ENCODE results near the gene ZNF655.
"Not testable (repeated sequence)": the region's sequence is repeated elsewhere in the genome, so short reads cannot be mapped to it uniquely, and the experiment has no call there.

Gene ZNF655

DNA sequence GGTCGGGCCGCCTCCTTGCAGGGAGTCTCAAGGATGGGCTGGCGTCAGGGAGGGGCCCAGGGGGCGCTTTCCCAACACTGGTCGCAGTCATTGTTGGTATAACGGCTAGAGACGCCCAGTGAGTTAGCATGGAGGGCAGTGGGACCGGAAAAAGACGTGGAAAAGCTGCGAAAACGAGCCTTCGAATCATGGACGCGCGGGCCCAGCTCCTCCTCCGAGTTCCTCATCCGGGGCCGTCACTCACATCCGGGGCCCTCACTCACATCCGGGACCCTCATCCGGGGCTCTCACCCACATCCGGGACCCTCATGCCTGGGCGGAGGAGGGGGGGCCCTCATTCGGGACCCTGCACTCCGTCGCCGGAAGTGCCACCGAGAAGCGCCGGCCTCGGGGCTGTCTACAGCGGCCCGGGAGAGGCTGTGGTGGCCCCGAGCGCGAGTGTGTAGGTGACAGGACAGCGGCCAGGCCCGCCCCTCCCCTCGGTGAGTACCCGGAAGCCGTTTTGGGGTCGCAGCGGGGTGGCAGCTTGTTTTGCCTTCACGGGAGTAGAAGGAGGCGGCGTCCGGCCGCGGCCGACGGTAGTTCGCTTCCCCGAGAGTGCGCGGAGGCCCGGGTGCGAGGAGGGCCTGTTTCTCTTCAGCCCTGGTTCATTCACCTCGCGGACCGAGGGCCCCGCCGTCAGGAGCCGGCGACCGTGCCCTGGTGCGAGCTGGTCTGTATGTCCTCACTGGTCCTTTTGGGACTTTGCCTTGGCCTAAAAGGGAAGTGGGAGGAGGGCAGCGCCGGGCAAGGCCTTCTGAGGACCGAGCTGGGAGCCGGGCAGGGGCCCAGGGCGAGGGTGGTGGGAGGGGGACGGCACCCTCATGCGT lies at the start of gene ZNF655:
ZNF655 (plus strand) TSS at position 337 of the 869 bp plus-strand sequence. CDS start 1,918 bp downstream, outside the sequence.
- peak; percentile 82 to 85 for DNase-seq (ENCODE audit: low read depth in 2 of 2)

GRCh38 chr7:99514050-99514449 lies 44.4 kb upstream of the ZNF655 start:
- DNase-seq (ENCODE audit: low read depth in 2 of 2), result no peak

DNA sequence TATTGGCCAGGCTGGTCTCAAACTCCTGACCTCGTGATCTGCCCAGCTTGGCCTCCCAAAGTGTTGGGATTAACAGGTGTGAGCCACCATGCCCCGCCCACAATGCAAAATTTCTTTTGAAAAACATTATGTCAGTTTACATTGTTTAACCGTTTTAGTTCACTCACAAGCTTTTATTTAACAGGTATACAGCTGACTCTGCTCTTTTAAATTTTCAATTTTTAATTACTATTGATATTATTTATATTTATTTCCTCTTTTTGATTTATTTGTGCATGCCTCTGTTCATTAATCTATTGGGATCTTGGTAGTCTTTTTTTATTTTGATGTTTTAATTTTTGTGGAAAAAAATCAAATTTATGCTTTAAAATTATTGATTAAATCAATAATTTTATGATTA lies 37.0 kb upstream of the ZNF655 start:
- DNase-seq (ENCODE audit: low read depth in 2 of 2), result no peak

- DNase-seq (ENCODE audit: low read depth in 2 of 2), result peak in 1 of 2 donors; percentile 5
These were observed 32.6 kb upstream of the ZNF655 start for GRCh38 chr7:99525713-99526440.

- DNase-seq (ENCODE audit: low read depth in 2 of 2), result no peak
These were observed 27.1 kb upstream of the ZNF655 start for GRCh38 chr7:99531354-99531765.

GRCh38 chr7:99535667-99536066 lies 22.8 kb upstream of the ZNF655 start:
- DNase-seq (ENCODE audit: low read depth in 2 of 2), result no peak

DNA sequence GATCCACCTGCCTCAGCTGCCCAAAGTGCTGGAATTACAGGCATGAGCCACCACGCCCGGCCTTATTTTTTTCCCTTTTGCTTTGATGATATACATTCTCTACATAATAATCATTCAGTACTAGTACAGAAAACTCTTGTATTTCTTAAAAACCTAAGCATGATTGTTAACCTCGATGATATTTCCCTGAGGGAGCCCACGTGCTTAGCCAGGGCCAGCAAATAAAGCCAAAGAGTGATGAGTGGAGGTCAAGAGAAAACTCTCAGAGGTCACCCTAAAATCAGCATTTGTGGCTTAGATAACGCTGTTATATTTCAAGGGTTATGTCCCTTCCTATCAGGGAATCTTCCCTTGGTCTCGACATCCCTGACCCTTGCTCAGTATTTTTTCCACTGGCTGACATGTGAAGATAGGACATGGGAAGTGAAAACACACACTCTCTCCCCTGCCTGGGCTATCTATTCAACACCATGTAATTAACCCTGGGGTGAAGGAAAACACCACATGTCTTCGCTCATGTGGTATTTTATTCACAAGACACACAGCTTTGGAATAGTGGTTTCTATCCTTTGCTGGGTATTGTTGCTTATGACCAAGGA lies 19.1 kb upstream of the ZNF655 start:
- no peak for DNase-seq (ENCODE audit: low read depth in 2 of 2)

DNA sequence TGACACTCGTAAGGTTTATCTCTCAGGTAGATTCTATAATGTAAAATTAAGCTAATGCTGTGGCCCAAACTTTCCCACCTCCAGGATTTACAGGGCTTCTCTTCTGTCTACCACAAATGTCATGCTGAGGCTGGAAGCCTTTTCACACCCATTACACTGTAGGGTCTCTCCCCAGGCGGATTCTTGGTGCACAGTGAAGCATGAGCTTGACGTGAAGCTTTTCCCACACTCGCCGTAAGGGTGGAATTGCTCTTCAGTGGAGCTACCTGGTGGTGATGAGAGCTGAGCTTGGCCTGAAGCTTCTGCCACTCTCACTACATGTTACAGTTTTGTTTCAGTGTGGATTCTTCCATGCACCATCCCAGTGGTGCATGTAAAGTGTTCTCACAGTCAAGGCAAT lies 17.9 kb upstream of the ZNF655 start:
- DNase-seq (ENCODE audit: low read depth in 2 of 2), result no peak

- no peak for DNase-seq (ENCODE audit: low read depth in 2 of 2)
These were observed 17.2 kb upstream of the ZNF655 start for GRCh38 chr7:99541212-99541611.

- DNase-seq (ENCODE audit: low read depth in 2 of 2), result no peak
These were observed 15.3 kb upstream of the ZNF655 start for GRCh38 chr7:99543081-99543671.

DNA sequence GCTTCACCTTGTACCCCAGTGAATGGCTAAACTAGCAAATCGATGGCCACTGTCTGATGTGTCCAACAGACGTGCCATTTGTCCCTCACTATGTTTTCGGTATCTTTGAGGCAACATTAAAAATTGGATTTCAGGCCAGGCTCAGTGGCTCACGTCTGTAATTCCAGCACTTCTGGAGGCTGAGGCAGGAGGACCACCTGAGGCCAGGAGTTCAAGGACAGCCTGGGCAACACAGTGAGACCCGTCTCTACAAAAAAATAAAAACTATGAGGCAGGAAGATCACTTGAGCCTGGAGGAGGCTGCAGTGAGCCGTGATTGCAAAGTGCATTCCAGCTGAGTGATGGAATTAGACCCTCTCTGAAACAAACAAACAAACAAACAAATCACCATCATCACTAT lies 14.5 kb upstream of the ZNF655 start:
- no peak for DNase-seq (ENCODE audit: low read depth in 2 of 2)

- DNase-seq (ENCODE audit: low read depth in 2 of 2), result not testable (repeated sequence)
These were observed 13.1 kb upstream of the ZNF655 start for GRCh38 chr7:99545308-99545707.

DNA sequence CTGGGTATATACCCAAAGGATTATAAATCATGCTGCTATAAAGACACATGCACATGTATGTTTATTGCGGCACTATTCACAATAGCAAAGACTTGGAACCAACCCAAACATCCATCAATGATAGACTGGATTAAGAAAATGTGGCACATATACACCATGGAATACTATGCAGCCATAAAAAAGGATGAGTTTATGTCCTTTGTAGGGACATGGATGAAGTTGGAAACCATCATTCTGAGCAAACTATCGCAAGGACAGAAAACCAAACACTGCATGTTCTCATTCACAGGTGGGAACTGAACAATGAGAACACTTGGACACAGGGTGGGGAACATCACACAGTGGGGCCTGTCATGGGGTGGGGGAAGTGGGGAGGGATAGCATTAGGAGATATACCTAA lies 8.9 kb upstream of the ZNF655 start:
- not testable (repeated sequence) for DNase-seq (ENCODE audit: low read depth in 2 of 2)

- no peak for DNase-seq (ENCODE audit: low read depth in 2 of 2)
These were observed 7.1 kb upstream of the ZNF655 start for GRCh38 chr7:99551334-99551733.

GRCh38 chr7:99551767-99552463 lies 6.5 kb upstream of the ZNF655 start, which contains the start of gene FAM200A:
Gene FAM200A, minus strand, starts transcription at chr7:99552114. Its CDS starts 3,707 bp downstream, at chr7:99548407.
- peak; percentile 69 to 74 for DNase-seq (ENCODE audit: low read depth in 2 of 2)

GRCh38 chr7:99553039-99553438 lies 5.4 kb upstream of the ZNF655 start:
- DNase-seq (ENCODE audit: low read depth in 2 of 2), result no peak

- DNase-seq (ENCODE audit: low read depth in 2 of 2), result no peak
These were observed 3.5 kb upstream of the ZNF655 start for GRCh38 chr7:99554939-99555338.

GRCh38 chr7:99557196-99557607 lies 1.2 kb upstream of the ZNF655 start:
- DNase-seq (ENCODE audit: low read depth in 2 of 2), result no peak

DNA sequence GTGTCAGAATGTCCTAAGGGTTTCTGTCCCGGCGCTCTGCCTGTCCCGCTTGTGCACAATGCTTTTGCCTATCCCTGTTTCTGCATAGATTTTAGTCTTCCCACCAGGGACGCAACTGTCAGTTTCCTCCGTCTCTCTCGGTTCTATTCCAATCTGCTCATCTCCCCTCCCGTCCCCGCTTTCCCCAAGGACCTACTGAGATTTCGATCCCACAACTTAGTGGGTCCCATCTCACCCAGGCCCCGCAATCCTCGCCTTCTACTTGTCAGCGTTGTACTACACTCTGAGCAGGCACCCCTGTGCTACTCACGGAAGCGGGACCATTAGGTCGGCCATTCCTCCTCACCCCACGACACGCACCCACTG lies 519 bp upstream of the ZNF655 start:
- no peak for DNase-seq (ENCODE audit: low read depth in 2 of 2)

DNA sequence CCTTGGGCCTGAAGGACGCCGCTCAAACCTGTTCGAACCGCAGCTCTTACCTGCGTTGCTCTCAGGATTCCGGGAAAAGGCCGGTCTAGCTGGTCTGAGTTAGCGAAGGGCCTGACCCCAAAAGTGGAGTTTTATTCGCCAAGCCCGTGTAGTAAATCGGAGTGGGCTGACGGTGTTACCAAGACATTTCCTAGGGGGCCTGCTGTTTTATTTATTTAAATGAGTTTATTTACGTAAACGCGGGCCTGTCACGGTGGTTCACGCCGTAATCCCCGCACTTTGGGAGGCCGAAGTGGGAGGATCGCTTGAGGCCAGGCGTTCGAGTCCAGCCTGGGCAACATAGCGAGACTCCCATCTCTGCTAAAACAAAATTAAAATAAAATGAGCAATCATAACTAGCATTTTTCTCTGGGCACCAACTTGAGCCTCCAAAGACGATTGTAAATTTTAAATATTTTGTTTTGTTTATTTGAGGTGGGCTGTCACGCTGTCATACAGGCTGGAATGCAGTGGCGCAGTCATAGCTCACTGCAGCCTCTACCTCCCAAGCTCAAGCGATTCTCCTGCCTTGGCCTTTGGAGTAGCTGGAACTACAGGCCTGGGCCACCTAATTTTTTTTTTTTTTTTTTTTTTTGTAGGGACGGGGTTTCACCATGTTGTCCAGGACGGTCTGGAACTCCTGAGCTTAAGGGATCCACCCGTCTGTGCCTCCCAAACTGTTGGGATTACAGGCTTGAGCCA lies 903 bp downstream of the ZNF655 start:
- DNase-seq (ENCODE audit: low read depth in 2 of 2), result no peak
